HepG2 (cell line): ENCODE data around the gene FMNL1. TPM values are rescaled to one million over a fixed set of nuclear protein-coding genes. Genes with fewer than 3 reads are reported as not detected.

Experiments used
- CEBPB ChIP-seq: IDR thresholded peaks from 2 replicates; pipeline ENCODE4 v1.6.1; 2011; ENCODE audit warnings: low read depth, low read length, improper control_type of control experiment, borderline replicate concordance
- CHD4 ChIP-seq: fragments of 200-600 bp; sonication (generic); IDR thresholded peaks from 2 replicates; pipeline ENCODE4 v1.7.0; 2017; ENCODE audit warnings: mild to moderate bottlenecking, low read length, borderline replicate concordance
- FOXP1 ChIP-seq, 2 experiments: fragments of 450-650 bp in 1 of 2; IDR thresholded peaks; 2 replicates each; pipeline ENCODE4 v1.6.1; 2017 to 2018; ENCODE audit warnings: antibody characterized with exemption in 1 of 2
- GPN1 ChIP-seq: sonication (generic); formaldehyde crosslinking; IDR thresholded peaks from 2 replicates; pipeline ENCODE4 v1.5.1; 2020; ENCODE audit warnings: missing genetic modification reagents, borderline replicate concordance
- GZF1 ChIP-seq: sonication (generic); formaldehyde crosslinking; IDR thresholded peaks from 2 replicates; pipeline ENCODE4 v1.5.1; 2020; ENCODE audit warnings: mild to moderate bottlenecking, missing genetic modification reagents
- JDP2 ChIP-seq: sonication (generic); formaldehyde crosslinking; IDR thresholded peaks from 2 replicates; pipeline ENCODE4 v1.8.1; 2022; ENCODE audit warnings: missing genetic modification reagents, borderline replicate concordance
- JUN ChIP-seq: sonication (generic); formaldehyde crosslinking; IDR thresholded peaks from 2 replicates; pipeline ENCODE4 v1.4.0; 2020; ENCODE audit warnings: mild to moderate bottlenecking, missing genetic modification reagents
- MEIS1 ChIP-seq: sonication (generic); formaldehyde crosslinking; IDR thresholded peaks from 2 replicates; pipeline ENCODE4 v1.9.0; 2021; ENCODE audit warnings: mild to moderate bottlenecking, missing genetic modification reagents, moderate library complexity, borderline replicate concordance
- NFYC ChIP-seq: IDR thresholded peaks from 2 replicates; pipeline ENCODE4 v1.6.1; 2016; ENCODE audit warnings: missing genetic modification reagents, missing compliant biosample characterization
- ZNF335 ChIP-seq: sonication (generic); formaldehyde crosslinking; IDR thresholded peaks from 2 replicates; pipeline ENCODE4 v1.4.0; 2020; ENCODE audit warnings: missing genetic modification reagents
- ZNF430 ChIP-seq: sonication (generic); formaldehyde crosslinking; IDR thresholded peaks from 2 replicates; pipeline ENCODE4 v1.9.0; 2021; ENCODE audit warnings: mild to moderate bottlenecking, missing genetic modification reagents
- ZNF460 ChIP-seq: sonication (generic); formaldehyde crosslinking; IDR thresholded peaks from 2 replicates; pipeline ENCODE4 v1.5.1; 2020; ENCODE audit warnings: missing genetic modification reagents, mild to moderate bottlenecking, borderline replicate concordance
- ZNF75D ChIP-seq: sonication (generic); formaldehyde crosslinking; IDR thresholded peaks from 2 replicates; pipeline ENCODE4 v1.8.1; 2023; ENCODE audit warnings: missing genetic modification reagents, mild to moderate bottlenecking, borderline replicate concordance
- ZNF768 ChIP-seq: sonication (generic); formaldehyde crosslinking; IDR thresholded peaks from 2 replicates; pipeline ENCODE4 v1.4.0; 2020; ENCODE audit warnings: missing genetic modification reagents
- polyA plus RNA-seq, 8 experiments: library from polyadenylated mRNA; depleted of rRNA in 3 of 8; stranded (reverse) in 7 of 8; unstranded in 1 of 8; fragments of >200 nt; fragmentation: Illumina TruSeq in 4 of 8; extraction: Trizol in 4 of 8; gene quantifications; 2 replicates each; pipeline versions ENCODE4 v1.2.1 to v1.2.3, GENCODE V29; 2011 to 2016; ENCODE audit warnings: low read depth in 4 of 8, missing spikeins in 1 of 8, mixed read lengths in 1 of 8; ENCODE audit not compliant: insufficient read depth in 1 of 8
- total RNA-seq, 5 experiments: library from RNA; depleted of rRNA; stranded (reverse); fragments of >200 nt; fragmentation: Illumina TruSeq; extraction: Trizol; gene quantifications; 2 replicates each; pipeline ENCODE4 v1.2.3, GENCODE V29; 2016; ENCODE audit warnings: low read depth in 1 of 5
- TF ChIP-seq, protein P1 (sequence below): sonication (generic); formaldehyde crosslinking; IDR thresholded peaks from one replicate; pipeline ENCODE4 v1.5.1; 2020; ENCODE audit warnings: mild to moderate bottlenecking, missing genetic modification reagents; ENCODE audit errors: not compliant biosample characterization
- TF ChIP-seq, protein P2 (sequence below): IDR thresholded peaks from 2 replicates; pipeline ENCODE4 v1.6.1; 2016; ENCODE audit warnings: mild to moderate bottlenecking
- TF ChIP-seq, protein P3 (sequence below): sonication (generic); formaldehyde crosslinking; IDR thresholded peaks from 2 replicates; pipeline ENCODE4 v1.8.1; 2023; ENCODE audit warnings: missing genetic modification reagents, inconsistent platforms, borderline replicate concordance
- TF ChIP-seq, protein P4 (sequence below): sonication (generic); formaldehyde crosslinking; IDR thresholded peaks from 2 replicates; pipeline ENCODE4 v1.5.0; 2020; ENCODE audit warnings: missing genetic modification reagents, mild to moderate bottlenecking, borderline replicate concordance

Gene FMNL1
- total and polyA plus RNA-seq, 2 of the 13 experiments (the other 11 are each of a cell fraction or from before 2014, with no cell fraction given): 0.53 to 0.70 TPM

DNA sequence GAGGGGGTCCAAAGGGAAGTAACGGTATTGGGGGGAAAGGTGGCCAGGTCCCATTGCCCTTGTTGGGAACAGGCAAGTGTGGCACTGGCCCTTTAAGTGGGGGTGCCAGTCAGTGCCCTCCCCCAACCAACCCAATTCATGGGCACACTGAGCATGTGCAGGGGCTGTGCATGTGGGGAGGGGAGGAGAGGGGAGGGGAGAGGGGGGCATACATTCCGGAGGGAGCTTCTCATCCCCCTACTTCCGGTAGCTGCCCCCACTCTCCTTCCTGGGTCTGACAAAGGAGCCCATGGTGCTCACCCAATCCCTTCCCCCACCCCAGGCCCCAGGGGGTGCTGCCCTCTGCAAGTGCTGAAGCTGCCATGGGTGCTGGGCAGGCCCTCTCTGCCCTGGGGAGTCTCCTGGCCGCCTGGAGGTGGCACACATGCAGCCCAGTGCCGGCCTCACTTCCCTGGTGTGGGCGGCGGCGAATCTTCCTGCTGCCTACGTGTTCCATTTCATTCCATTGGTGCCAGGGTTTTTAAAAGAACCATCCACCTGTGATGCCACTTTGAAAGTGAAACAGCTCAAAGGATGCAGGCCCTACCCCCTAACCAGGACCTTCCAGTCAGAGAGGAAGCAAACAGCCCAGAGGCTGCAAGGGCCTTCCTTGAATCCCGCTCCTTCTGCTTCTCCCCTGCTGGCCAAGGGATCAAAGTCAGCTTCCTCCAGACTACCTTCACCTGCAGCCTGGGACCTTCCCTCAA is 49.0 kb upstream of the FMNL1 start (continued):
- TF ChIP-seq, protein P1, sequence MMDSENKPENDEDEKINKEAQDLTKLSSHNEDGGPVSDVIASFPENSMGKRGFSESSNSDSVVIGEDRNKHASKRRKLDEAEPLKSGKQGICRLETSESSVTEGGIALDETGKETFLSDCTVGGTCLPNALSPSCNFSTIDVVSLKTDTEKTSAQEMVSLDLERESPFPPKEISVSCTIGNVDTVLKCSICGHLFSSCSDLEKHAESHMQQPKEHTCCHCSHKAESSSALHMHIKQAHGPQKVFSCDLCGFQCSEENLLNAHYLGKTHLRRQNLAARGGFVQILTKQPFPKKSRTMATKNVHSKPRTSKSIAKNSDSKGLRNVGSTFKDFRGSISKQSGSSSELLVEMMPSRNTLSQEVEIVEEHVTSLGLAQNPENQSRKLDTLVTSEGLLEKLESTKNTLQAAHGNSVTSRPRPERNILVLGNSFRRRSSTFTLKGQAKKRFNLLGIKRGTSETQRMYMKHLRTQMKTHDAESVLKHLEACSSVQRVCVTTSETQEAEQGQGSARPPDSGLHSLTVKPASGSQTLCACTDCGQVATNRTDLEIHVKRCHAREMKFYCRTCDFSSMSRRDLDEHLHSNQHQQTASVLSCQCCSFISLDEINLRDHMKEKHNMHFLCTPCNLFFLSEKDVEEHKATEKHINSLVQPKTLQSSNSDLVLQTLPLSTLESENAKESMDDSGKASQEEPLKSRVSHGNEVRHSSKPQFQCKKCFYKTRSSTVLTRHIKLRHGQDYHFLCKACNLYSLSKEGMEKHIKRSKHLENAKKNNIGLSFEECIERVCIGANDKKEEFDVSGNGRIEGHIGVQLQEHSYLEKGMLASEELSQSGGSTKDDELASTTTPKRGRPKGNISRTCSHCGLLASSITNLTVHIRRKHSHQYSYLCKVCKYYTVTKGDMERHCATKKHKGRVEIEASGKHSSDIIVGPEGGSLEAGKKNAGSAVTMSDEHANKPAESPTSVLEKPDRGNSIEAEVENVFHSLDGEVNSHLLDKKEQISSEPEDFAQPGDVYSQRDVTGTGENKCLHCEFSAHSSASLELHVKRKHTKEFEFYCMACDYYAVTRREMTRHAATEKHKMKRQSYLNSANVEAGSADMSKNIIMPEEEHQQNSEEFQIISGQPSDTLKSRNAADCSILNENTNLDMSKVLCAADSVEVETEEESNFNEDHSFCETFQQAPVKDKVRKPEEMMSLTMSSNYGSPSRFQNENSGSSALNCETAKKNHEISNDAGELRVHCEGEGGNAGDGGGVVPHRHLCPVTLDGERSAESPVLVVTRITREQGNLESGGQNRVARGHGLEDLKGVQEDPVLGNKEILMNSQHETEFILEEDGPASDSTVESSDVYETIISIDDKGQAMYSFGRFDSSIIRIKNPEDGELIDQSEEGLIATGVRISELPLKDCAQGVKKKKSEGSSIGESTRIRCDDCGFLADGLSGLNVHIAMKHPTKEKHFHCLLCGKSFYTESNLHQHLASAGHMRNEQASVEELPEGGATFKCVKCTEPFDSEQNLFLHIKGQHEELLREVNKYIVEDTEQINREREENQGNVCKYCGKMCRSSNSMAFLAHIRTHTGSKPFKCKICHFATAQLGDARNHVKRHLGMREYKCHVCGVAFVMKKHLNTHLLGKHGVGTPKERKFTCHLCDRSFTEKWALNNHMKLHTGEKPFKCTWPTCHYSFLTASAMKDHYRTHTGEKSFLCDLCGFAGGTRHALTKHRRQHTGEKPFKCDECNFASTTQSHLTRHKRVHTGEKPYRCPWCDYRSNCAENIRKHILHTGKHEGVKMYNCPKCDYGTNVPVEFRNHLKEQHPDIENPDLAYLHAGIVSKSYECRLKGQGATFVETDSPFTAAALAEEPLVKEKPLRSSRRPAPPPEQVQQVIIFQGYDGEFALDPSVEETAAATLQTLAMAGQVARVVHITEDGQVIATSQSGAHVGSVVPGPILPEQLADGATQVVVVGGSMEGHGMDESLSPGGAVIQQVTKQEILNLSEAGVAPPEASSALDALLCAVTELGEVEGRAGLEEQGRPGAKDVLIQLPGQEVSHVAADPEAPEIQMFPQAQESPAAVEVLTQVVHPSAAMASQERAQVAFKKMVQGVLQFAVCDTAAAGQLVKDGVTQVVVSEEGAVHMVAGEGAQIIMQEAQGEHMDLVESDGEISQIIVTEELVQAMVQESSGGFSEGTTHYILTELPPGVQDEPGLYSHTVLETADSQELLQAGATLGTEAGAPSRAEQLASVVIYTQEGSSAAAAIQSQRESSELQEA (CRISPR knock-in tag): no peak
- TF ChIP-seq, protein P2, sequence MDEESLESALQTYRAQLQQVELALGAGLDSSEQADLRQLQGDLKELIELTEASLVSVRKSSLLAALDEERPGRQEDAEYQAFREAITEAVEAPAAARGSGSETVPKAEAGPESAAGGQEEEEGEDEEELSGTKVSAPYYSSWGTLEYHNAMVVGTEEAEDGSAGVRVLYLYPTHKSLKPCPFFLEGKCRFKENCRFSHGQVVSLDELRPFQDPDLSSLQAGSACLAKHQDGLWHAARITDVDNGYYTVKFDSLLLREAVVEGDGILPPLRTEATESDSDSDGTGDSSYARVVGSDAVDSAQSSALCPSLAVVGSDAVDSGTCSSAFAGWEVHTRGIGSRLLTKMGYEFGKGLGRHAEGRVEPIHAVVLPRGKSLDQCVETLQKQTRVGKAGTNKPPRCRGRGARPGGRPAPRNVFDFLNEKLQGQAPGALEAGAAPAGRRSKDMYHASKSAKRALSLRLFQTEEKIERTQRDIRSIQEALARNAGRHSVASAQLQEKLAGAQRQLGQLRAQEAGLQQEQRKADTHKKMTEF (CRISPR knock-in tag): peak; percentile 94
- TF ChIP-seq, protein P3, sequence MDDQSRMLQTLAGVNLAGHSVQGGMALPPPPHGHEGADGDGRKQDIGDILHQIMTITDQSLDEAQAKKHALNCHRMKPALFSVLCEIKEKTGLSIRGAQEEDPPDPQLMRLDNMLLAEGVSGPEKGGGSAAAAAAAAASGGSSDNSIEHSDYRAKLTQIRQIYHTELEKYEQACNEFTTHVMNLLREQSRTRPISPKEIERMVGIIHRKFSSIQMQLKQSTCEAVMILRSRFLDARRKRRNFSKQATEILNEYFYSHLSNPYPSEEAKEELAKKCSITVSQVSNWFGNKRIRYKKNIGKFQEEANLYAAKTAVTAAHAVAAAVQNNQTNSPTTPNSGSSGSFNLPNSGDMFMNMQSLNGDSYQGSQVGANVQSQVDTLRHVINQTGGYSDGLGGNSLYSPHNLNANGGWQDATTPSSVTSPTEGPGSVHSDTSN (CRISPR knock-in tag): no peak
- TF ChIP-seq ZNF768 (CRISPR knock-in tag) (peak; percentile 74; the same call in 1 of the 2 replicates), FOXP1 (IDR thresholded peaks at IDR 0.05) (no peak), FOXP1 (CRISPR knock-in tag; IDR thresholded peaks at IDR 0.05) (no peak), CEBPB (no peak), ZNF460 (CRISPR knock-in tag) (no peak), GZF1 (CRISPR knock-in tag) (0 out of 2 replicates have a peak, but pooled peaks have one; percentile 70), ZNF75D (CRISPR knock-in tag) (no peak), JDP2 (CRISPR knock-in tag) (no peak), MEIS1 (CRISPR knock-in tag) (peak; percentile 82), CHD4 (no peak), NFYC (CRISPR knock-in tag) (no peak), ZNF335 (peak; percentile 30; the same call in 1 of the 2 replicates), GPN1 (no peak), JUN (CRISPR knock-in tag) (peak; percentile 70; the same call in 1 of the 2 replicates), ZNF430 (peak; percentile 93; the same call in 1 of the 2 replicates)
- TF ChIP-seq, protein P4, sequence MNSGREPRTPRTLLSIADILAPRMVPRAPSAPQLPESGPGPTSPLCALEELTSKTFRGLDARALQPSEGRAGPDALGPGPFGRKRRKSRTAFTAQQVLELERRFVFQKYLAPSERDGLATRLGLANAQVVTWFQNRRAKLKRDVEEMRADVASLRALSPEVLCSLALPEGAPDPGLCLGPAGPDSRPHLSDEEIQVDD (CRISPR knock-in tag): peak; percentile 66; the same call in 1 of the 2 replicates
